ENCODE data around the gene KRT82. TPM values are rescaled to one million over a fixed set of nuclear protein-coding genes. Genes with fewer than 3 reads are reported as not detected.

The KRT82 gene
- total RNA-seq, 1 experiment from 2014 or later = not detected

GRCh38 chr12:52380271-52380694, 25.9 kb downstream of the KRT82 start:
- no peaks in the 10 kb centered on the region for H3K79me2 ChIP-seq (ENCODE audit: insufficient read depth, low read length)
- peak; percentile 81 for DNase-seq

More at GRCh38 chr12:52380271-52380694, 25.9 kb downstream of the KRT82 start:
- Histone ChIP-seq H3K56ac (ENCODE audit: insufficient read length, low read depth, low read length) (no peak overlapping the region), H4K91ac (ENCODE audit: insufficient read length, low read depth, low read length) (no peak overlapping the region), H3K14ac (ENCODE audit: insufficient read depth, low read length) (no peak overlapping the region), H3K4me1 (ENCODE audit: insufficient read depth, low read length) (no peaks in the 10 kb centered on the region), H2BK12ac (ENCODE audit: insufficient read length, low read depth, low read length) (no peak overlapping the region), H3K18ac (ENCODE audit: insufficient read length, low read depth, low read length) (no peak overlapping the region), H2BK120ac (ENCODE audit: low read depth, low read length, poor library complexity, severe bottlenecking) (no peak overlapping the region), H4K5ac (ENCODE audit: insufficient read length, low read depth, low read length) (no peak overlapping the region), H3K4ac (ENCODE audit: low read depth, low read length) (no peak overlapping the region), H3K79me1 (ENCODE audit: insufficient read depth, low read depth, low read length, poor library complexity, severe bottlenecking) (no peaks in the 10 kb centered on the region), H3K23me2 (ENCODE audit: insufficient read length, low read depth, low read length, poor library complexity, severe bottlenecking) (no peaks in the 10 kb centered on the region), H3K9me3 (ENCODE audit: control insufficient read depth, low read depth, low read length) (no peaks in the 10 kb centered on the region), H4K8ac (replicated peaks; ENCODE audit: insufficient read length, low read depth, low read length) (no peak overlapping the region), H3K27me3 (ENCODE audit: insufficient read depth, low read length) (no peaks in the 10 kb centered on the region), H3T11ph (ENCODE audit: low read length) (no peak overlapping the region), H3K9ac (ENCODE audit: extremely low read depth, insufficient read length, low read length) (no peak overlapping the region), H2BK20ac (ENCODE audit: low read depth, low read length, poor library complexity, severe bottlenecking) (no peak overlapping the region), H2AK5ac (ENCODE audit: insufficient read length, low read length) (no peak overlapping the region), H3K4me2 (ENCODE audit: insufficient read depth, insufficient read length, low read length) (no peak overlapping the region), H4K20me1 (ENCODE audit: control insufficient read depth, insufficient read depth, insufficient read length) (no peaks in the 10 kb centered on the region), H2BK15ac (ENCODE audit: low read depth, low read length) (no peak overlapping the region), H2AFZ (ENCODE audit: low read length) (no peak overlapping the region), H3K23ac (ENCODE audit: insufficient read length, low read depth, low read length) (no peak overlapping the region), H2BK5ac (ENCODE audit: insufficient read length, low read length) (no peak overlapping the region), H3K27ac (ENCODE audit: insufficient read length, low read depth, low read length) (no peak overlapping the region)
- Mint-ChIP-seq H3K4me1 (no peaks in the 10 kb centered on the region), H3K27ac (no peak overlapping the region), H3K9me3 (no peaks in the 10 kb centered on the region; a peak in 1 of 5 replicates), H3K4me3 (no peak overlapping the region), H3K27me3 (ENCODE audit: low read depth) (peaks cover 19% of the 10 kb centered on the region), H3K36me3 (ENCODE audit: insufficient read depth in 1 of 3, low read depth in 3 of 3) (no peaks in the 10 kb centered on the region; a peak in 1 of 7 replicates)
- peak; percentile 69 for TF ChIP-seq CTCF (conservative IDR thresholded peaks at IDR 0.05)
- no CpG with 5 or more reads among the region's 15 CpGs for WGBS (ENCODE audit: extremely low coverage, insufficient read length, low lambda C conversion rate)
